DND-41 (cell line): Measurements from ENCODE around the gene ALKBH8.
"Not testable (repeated sequence)": the region's sequence is repeated elsewhere in the genome, so short reads cannot be mapped to it uniquely, and the experiment has no call there.

Source experiments
- ATAC-seq: fragments of 200-7000 bp; cut with Tn5 transposase; 3 replicates; pipeline ENCODE4 v1.9.1; 2021; ENCODE audit warnings: low read depth; ENCODE audit not compliant: insufficient read depth
- DNase-seq: peaks from one replicate; pipeline ENCODE4 v3.0.0-alpha.2; 2020
- H2AFZ ChIP-seq: 2 replicates; pipeline ENCODE4 v1.6.0; 2012; ENCODE audit warnings: low read depth, low read length
- H3K27ac ChIP-seq: 2 replicates; pipeline ENCODE4 v1.5.1; 2012; ENCODE audit warnings: low read length, inconsistent platforms
- H3K27me3 ChIP-seq: fragments of 200-600 bp; sonication (generic); 2 replicates; pipeline ENCODE4 v1.6.0; 2012; ENCODE audit warnings: low read length, mild to moderate bottlenecking, inconsistent platforms; ENCODE audit not compliant: insufficient read depth, poor library complexity
- H3K36me3 ChIP-seq: 2 replicates; pipeline ENCODE4 v1.5.1; 2012; ENCODE audit warnings: low read length, inconsistent platforms; ENCODE audit not compliant: insufficient read depth
- H3K4me1 ChIP-seq: 2 replicates; pipeline ENCODE4 v1.5.1; 2012; ENCODE audit warnings: mild to moderate bottlenecking, low read length; ENCODE audit not compliant: insufficient read depth
- H3K4me2 ChIP-seq: 2 replicates; pipeline ENCODE4 v1.6.0; 2012; ENCODE audit warnings: mild to moderate bottlenecking, moderate library complexity, low read length, inconsistent platforms; ENCODE audit not compliant: insufficient read depth
- H3K4me3 ChIP-seq, 2 experiments: fragments of 200-600 bp in 1 of 2; shearing (Covaris generic) in 1 of 2; 2 replicates each; pipeline ENCODE4 v1.5.1; 2012 to 2016; ENCODE audit warnings: inconsistent platforms in 2 of 2, low read length in 2 of 2, mild to moderate bottlenecking in 2 of 2, low read depth in 1 of 2, moderate library complexity in 1 of 2
- H3K79me2 ChIP-seq: 2 replicates; pipeline ENCODE4 v1.6.0; 2012; ENCODE audit warnings: low read length, inconsistent platforms; ENCODE audit not compliant: insufficient read depth
- H3K9ac ChIP-seq: 2 replicates; pipeline ENCODE4 v1.6.0; 2012; ENCODE audit warnings: low read depth, mild to moderate bottlenecking, inconsistent platforms, low read length, moderate library complexity
- H3K9me3 ChIP-seq: 2 replicates; pipeline ENCODE4 v1.5.1; 2012; ENCODE audit warnings: low read length, moderate library complexity, mild to moderate bottlenecking, inconsistent platforms; ENCODE audit not compliant: insufficient read depth, severe bottlenecking
- H4K20me1 ChIP-seq: 2 replicates; pipeline ENCODE4 v1.6.0; 2012; ENCODE audit warnings: low read length; ENCODE audit not compliant: insufficient read depth
- EZH2 ChIP-seq: IDR thresholded peaks from 3 replicates; pipeline ENCODE4 v1.6.1; 2012; ENCODE audit warnings: borderline replicate concordance, low read depth, mild to moderate bottlenecking, moderate library complexity, low read length, inconsistent platforms; ENCODE audit not compliant: severe bottlenecking
- TF ChIP-seq, protein P1 (sequence below): IDR thresholded peaks from 2 replicates; pipeline ENCODE4 v1.5.1; 2012; ENCODE audit warnings: borderline replicate concordance, low read length, moderate library complexity, mild to moderate bottlenecking; ENCODE audit not compliant: poor library complexity, severe bottlenecking; ENCODE audit errors: extremely low read depth

Gene ALKBH8

DNA sequence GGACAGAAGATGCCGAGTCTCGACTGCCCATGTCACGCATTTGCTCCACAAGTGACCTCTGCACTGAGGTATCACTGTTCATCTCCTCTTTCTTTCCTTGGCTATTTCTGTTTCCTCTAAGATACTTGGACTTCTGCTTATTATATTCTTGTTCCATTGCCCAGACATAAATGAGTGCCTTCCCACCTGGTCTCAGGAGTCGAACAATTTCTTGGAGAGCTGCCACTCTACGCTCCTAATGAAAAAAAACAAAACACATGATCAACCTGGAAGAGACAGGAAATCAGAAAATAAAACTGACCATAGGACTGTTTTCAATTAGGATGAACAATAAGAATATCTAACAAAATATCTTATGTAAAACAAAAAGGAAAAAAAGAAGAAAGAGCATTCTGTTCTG lies 60.6 kb downstream of the ALKBH8 start:
- no peak overlapping the region for H2AFZ ChIP-seq
- no peak overlapping the region for H3K4me2 ChIP-seq
- H3K27ac ChIP-seq = no peak overlapping the region
- no peak overlapping the region for H3K4me3 ChIP-seq
- H3K36me3 ChIP-seq = peaks cover 40% of the 10 kb centered on the region
- H3K4me1 ChIP-seq = no peaks in the 10 kb centered on the region
- no peak for TF ChIP-seq EZH2
- TF ChIP-seq, protein P1, sequence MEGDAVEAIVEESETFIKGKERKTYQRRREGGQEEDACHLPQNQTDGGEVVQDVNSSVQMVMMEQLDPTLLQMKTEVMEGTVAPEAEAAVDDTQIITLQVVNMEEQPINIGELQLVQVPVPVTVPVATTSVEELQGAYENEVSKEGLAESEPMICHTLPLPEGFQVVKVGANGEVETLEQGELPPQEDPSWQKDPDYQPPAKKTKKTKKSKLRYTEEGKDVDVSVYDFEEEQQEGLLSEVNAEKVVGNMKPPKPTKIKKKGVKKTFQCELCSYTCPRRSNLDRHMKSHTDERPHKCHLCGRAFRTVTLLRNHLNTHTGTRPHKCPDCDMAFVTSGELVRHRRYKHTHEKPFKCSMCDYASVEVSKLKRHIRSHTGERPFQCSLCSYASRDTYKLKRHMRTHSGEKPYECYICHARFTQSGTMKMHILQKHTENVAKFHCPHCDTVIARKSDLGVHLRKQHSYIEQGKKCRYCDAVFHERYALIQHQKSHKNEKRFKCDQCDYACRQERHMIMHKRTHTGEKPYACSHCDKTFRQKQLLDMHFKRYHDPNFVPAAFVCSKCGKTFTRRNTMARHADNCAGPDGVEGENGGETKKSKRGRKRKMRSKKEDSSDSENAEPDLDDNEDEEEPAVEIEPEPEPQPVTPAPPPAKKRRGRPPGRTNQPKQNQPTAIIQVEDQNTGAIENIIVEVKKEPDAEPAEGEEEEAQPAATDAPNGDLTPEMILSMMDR = no peak
- DNase-seq (no peak), ATAC-seq (no peak)
- no peak overlapping the region for H3K9ac ChIP-seq
- no peaks in the 10 kb centered on the region for H4K20me1 ChIP-seq
- H3K79me2 ChIP-seq = no peaks in the 10 kb centered on the region
- no peaks in the 10 kb centered on the region for H3K27me3 ChIP-seq
- H3K9me3 ChIP-seq = peaks cover 8% of the 10 kb centered on the region

DNA sequence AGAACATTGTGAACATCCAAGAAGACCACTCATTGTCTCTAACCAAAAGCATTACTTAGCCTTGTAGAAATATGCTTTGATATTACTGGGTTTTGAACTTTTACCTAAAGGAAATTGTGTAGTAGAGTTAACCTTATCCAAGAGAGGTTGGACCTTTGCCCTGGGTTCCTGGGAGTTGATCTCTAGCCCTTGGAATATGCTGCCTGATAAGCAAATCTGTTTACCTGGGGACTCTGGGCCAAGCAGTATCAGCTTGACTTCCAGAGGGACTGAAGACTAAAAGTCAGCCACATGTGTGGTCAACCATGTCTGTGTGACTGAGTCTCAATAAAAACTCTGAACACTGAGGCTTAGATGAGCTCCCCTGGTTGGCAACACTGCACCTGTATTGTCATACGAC lies 63.8 kb downstream of the ALKBH8 start:
- H3K9me3 ChIP-seq = peaks cover 8% of the 10 kb centered on the region
- DNase-seq (no peak), ATAC-seq (no peak)
- no peaks in the 10 kb centered on the region for H3K79me2 ChIP-seq
- no peak overlapping the region for H3K27ac ChIP-seq
- no peak overlapping the region for H2AFZ ChIP-seq
- no peak overlapping the region for H3K4me2 ChIP-seq
- no peak overlapping the region for H3K4me3 ChIP-seq
- H4K20me1 ChIP-seq = no peaks in the 10 kb centered on the region
- no peaks in the 10 kb centered on the region for H3K27me3 ChIP-seq
- TF ChIP-seq, protein P1 = no peak
- peaks cover 37% of the 10 kb centered on the region for H3K36me3 ChIP-seq
- no peak overlapping the region for H3K9ac ChIP-seq
- no peaks in the 10 kb centered on the region for H3K4me1 ChIP-seq

DNA sequence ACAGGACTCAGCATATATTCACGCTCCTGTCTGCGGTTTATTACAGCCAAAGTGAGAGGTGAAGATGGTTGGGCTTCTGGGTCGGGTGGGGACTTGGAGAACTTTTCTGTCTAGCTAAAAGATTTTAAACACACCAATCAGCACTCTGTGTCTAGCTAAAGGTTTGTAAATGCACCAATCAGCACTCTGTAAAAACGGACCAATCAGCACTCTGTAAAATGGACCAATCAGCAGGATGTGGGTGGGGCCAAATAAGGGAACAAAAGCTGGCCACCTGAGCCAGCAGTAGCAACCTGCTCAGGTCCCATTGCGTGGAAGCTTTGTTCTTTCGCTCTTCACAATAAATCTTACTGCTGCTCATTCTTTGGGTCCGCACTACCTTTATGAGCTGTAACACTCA lies 68.2 kb downstream of the ALKBH8 start:
- H3K4me2 ChIP-seq, H3K9ac ChIP-seq, H3K9me3 ChIP-seq, H4K20me1 ChIP-seq, H3K27ac ChIP-seq, H3K4me3 ChIP-seq, H3K79me2 ChIP-seq, ATAC-seq, H2AFZ ChIP-seq, H3K27me3 ChIP-seq, H3K4me1 ChIP-seq, DNase-seq: not testable (repeated sequence)
- peaks cover 12% of the 10 kb centered on the region for H3K36me3 ChIP-seq

DNA sequence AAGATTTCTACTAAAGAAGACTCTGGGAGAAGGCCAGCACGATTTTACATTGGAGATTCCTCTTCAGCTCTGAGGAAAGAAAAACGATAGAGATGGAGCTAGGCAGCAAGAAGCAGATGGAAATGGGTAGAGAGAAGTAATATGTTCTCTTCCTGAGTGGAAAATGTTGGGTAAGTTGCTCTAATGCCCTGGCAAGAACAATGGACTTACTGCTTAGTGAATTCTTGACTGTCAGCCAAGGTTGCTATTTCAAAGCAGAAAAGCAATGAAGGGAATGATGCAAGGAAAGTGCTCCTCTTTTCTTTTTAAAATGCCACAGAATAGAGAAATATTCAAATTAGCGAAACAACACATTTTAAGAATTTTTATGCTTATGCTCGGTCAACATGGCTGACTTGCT lies 69.5 kb downstream of the ALKBH8 start:
- no peak overlapping the region for H3K4me2 ChIP-seq
- H3K36me3 ChIP-seq = 0 out of 2 replicates have a peak, but pooled peaks cover 3% of the 10 kb centered on the region
- no peaks in the 10 kb centered on the region for H3K79me2 ChIP-seq
- H3K27me3 ChIP-seq = no peaks in the 10 kb centered on the region
- no peak for DNase-seq
- no peak for TF ChIP-seq EZH2
- TF ChIP-seq, protein P1 = no peak
- no peak overlapping the region for H3K4me3 ChIP-seq
- H4K20me1 ChIP-seq = no peaks in the 10 kb centered on the region
- H3K27ac ChIP-seq = no peak overlapping the region
- no peak for ATAC-seq
- H2AFZ ChIP-seq = no peak overlapping the region
- H3K9ac ChIP-seq = no peak overlapping the region
- H3K9me3 ChIP-seq = no peaks in the 10 kb centered on the region
- H3K4me1 ChIP-seq = no peaks in the 10 kb centered on the region
